K562 treated with DMSO at 1 percent for 4 hours (cell line): Measurements from ENCODE around the gene CGREF1. TPM values are rescaled to one million over a fixed set of nuclear protein-coding genes. Genes with fewer than 3 reads are reported as not detected.

ENCODE experiments used
- total RNA-seq: library from RNA; unstranded; fragments of 300-600 nt; gene quantifications from 2 replicates; pipeline ENCODE4 v1.2.3, GENCODE V29; 2022; ENCODE audit not compliant: insufficient read depth

The CGREF1 gene
- total RNA-seq = 1.3 TPM in 1 of 2 replicates, not detected in the other

GRCh38 chr2:27118525-27119329 is at the start of gene CGREF1:
Gene CGREF1, minus strand, starts transcription at chr2:27119128. Its CDS starts 14,762 bp downstream, at chr2:27104366.

GRCh38 chr2:27148801-27149439 is 30.0 kb upstream of the CGREF1 start, which contains the start of gene TCF23:
Gene TCF23, plus strand, starts transcription at chr2:27149004. Its CDS starts 130 bp downstream, at chr2:27149134.

GRCh38 chr2:27139310-27139709 is 20.4 kb upstream of the CGREF1 start, which contains the start of gene PRR30:
Gene PRR30, minus strand, starts transcription at chr2:27139410. Its CDS starts 1,081 bp downstream, at chr2:27138329.

GRCh38 chr2:27133905-27134780 is 15.2 kb upstream of the CGREF1 start, which contains the start of gene PREB:
Gene PREB, minus strand, starts transcription at chr2:27134636. Its CDS starts 215 bp downstream, at chr2:27134421.

GRCh38 chr2:27123302-27124150 is 4.6 kb upstream of the CGREF1 start, which contains the start of gene ABHD1:
Gene ABHD1, plus strand, starts transcription at chr2:27123815. Its CDS starts 134 bp downstream, at chr2:27123949.

GRCh38 chr2:27086724-27087593 is 32.0 kb downstream of the CGREF1 start, which contains the start of gene KHK:
Gene KHK, plus strand, starts transcription at chr2:27086772. Its CDS starts 488 bp downstream, at chr2:27087260.

GRCh38 chr2:27078267-27079194 is 40.4 kb downstream of the CGREF1 start, which contains the start of gene EMILIN1:
Gene EMILIN1, plus strand, starts transcription at chr2:27078615. Its CDS starts 451 bp downstream, at chr2:27079066.

GRCh38 chr2:27071277-27071989 is 47.5 kb downstream of the CGREF1 start, which contains the start of gene OST4:
Gene OST4, minus strand, starts transcription at chr2:27071654.

GRCh38 chr2:27050996-27051901 is 67.7 kb downstream of the CGREF1 start, which contains the start of gene AGBL5:
Gene AGBL5, plus strand, starts transcription at chr2:27051668. Its CDS starts 1,291 bp downstream, at chr2:27052959.

Other genes starting within 250 kb of the CGREF1 start
- 43.0 and 53.3 TPM in 2 replicates for gene MAPRE3, start 148.5 kb downstream of the CGREF1 start, total RNA-seq
- gene TMEM214, start 86.2 kb downstream of the CGREF1 start, total RNA-seq = 99.6 and 101 TPM in 2 replicates
- 45.1 and 50.9 TPM in 2 replicates for gene AGBL5, start 67.5 kb downstream of the CGREF1 start, total RNA-seq
- gene OST4, start 47.5 kb downstream of the CGREF1 start, total RNA-seq = 210 and 258 TPM in 2 replicates
- 1.2 and 1.4 TPM in 2 replicates for gene EMILIN1, start 40.5 kb downstream of the CGREF1 start, total RNA-seq
- 17.1 and 19.4 TPM in 2 replicates for gene KHK, start 32.4 kb downstream of the CGREF1 start, total RNA-seq
- gene ABHD1, start 4.7 kb upstream of the CGREF1 start, total RNA-seq = not detected in 2 replicates
- gene PREB, start 15.5 kb upstream of the CGREF1 start, total RNA-seq = 71.3 and 72.7 TPM in 2 replicates
- gene PRR30, start 20.3 kb upstream of the CGREF1 start, total RNA-seq = not detected in 2 replicates
- not detected in 2 replicates for gene TCF23, start 29.9 kb upstream of the CGREF1 start, total RNA-seq
- 87.2 and 192 TPM in 2 replicates for gene ATRAID, start 92.9 kb upstream of the CGREF1 start, total RNA-seq
- gene SLC5A6, start 93.1 kb upstream of the CGREF1 start, total RNA-seq = 36.2 and 42.0 TPM in 2 replicates
- 56.2 and 60.6 TPM in 2 replicates for gene CAD, start 98.2 kb upstream of the CGREF1 start, total RNA-seq
- 0.60 and 1.5 TPM in 2 replicates for gene SLC30A3, start 143.9 kb upstream of the CGREF1 start, total RNA-seq
- not detected in 2 replicates for gene DNAJC5G, start 156.3 kb upstream of the CGREF1 start, total RNA-seq
- gene TRIM54, start 163.3 kb upstream of the CGREF1 start, total RNA-seq = not detected in 2 replicates
- gene UCN, start 189.3 kb upstream of the CGREF1 start, total RNA-seq = 5.5 and 7.0 TPM in 2 replicates
- 62.7 and 64.9 TPM in 2 replicates for gene MPV17, start 204.0 kb upstream of the CGREF1 start, total RNA-seq
- gene GTF3C2, start 237.6 kb upstream of the CGREF1 start, total RNA-seq = 36.2 and 43.2 TPM in 2 replicates